Measurements from ENCODE around the gene TMCO4.
A peak's percentile ranks its signal among the peaks of the same experiment; 100 is the strongest.

DNA sequence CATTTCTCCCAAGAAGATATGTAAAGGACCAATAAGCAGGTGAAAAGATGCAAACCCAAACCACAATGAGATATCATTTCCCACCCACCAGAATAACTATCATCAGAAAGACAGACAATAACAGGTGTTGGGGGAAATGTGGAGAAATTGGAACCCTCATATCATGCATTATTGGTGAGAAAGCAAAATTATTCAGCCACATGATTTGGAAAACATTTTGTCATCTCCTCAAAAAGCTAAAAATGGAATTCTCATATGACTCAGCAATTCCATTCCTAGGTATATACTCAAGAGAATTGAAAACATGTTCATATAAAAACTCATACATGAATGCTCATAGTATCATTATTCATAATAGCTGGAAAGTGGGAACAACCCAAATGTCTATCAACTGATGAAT, 40.5 kb upstream of the TMCO4 start:
- peak; percentile 32; the same call in 1 of the 2 replicates for TF ChIP-seq MAFK (IDR thresholded peaks at IDR 0.05; ENCODE audit: low read depth, low read length)
- TF ChIP-seq, protein P1, sequence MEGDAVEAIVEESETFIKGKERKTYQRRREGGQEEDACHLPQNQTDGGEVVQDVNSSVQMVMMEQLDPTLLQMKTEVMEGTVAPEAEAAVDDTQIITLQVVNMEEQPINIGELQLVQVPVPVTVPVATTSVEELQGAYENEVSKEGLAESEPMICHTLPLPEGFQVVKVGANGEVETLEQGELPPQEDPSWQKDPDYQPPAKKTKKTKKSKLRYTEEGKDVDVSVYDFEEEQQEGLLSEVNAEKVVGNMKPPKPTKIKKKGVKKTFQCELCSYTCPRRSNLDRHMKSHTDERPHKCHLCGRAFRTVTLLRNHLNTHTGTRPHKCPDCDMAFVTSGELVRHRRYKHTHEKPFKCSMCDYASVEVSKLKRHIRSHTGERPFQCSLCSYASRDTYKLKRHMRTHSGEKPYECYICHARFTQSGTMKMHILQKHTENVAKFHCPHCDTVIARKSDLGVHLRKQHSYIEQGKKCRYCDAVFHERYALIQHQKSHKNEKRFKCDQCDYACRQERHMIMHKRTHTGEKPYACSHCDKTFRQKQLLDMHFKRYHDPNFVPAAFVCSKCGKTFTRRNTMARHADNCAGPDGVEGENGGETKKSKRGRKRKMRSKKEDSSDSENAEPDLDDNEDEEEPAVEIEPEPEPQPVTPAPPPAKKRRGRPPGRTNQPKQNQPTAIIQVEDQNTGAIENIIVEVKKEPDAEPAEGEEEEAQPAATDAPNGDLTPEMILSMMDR (conservative IDR thresholded peaks at IDR 0.05; ENCODE audit: low read depth, low read length), result no peak
